Astrocyte of the cerebellum (primary cell): ENCODE results near the gene LMTK3.

ENCODE experiments used
- DNase-seq: peaks from one replicate; pipeline ENCODE4 v3.0.0-alpha.2; 2011; ENCODE audit warnings: low read depth
- H3K4me3 ChIP-seq: 2 replicates; pipeline ENCODE4 v1.5.1; 2011; ENCODE audit warnings: mild to moderate bottlenecking, low read depth, low read length, moderate library complexity
- CTCF ChIP-seq: IDR thresholded peaks from 2 replicates; pipeline ENCODE4 v1.5.1; 2012; ENCODE audit warnings: low read length, low read depth, moderate library complexity, mild to moderate bottlenecking; ENCODE audit errors: missing control alignments
- in situ Hi-C: cut with HindIII; loops from 2 replicates; pipeline ENCODE4 v1.10.0; 2017; ENCODE audit warnings: low sequenced_read_pairs

LMTK3 gene

GRCh38 chr19:48442116-48443035 is 69.3 kb downstream of the LMTK3 start:
- no peak overlapping the region for H3K4me3 ChIP-seq
- no peak for DNase-seq
- in situ Hi-C loops, result no loop called here
- no peak for TF ChIP-seq CTCF

GRCh38 chr19:48441360-48442050 is 70.1 kb downstream of the LMTK3 start:
- DNase-seq, result no peak
- H3K4me3 ChIP-seq, result no peak overlapping the region
- in situ Hi-C loops, result no loop called here
- TF ChIP-seq CTCF, result no peak

GRCh38 chr19:48436586-48436985 is 75.0 kb downstream of the LMTK3 start:
- H3K4me3 ChIP-seq, result no peak overlapping the region
- in situ Hi-C loops, result no loop called here
- no peak for DNase-seq
- TF ChIP-seq CTCF, result no peak
